BLaER1 treated with 17β-estradiol and CSF1 and Interleukin-3, amounts not matched to agents 10 nM and 100 nM (cell line): ENCODE results near the gene MLIP.
A peak's percentile ranks its signal among the peaks of the same experiment; 100 is the strongest.

Source experiments
- H3K27ac ChIP-seq, 11 experiments: shearing (Covaris generic); formaldehyde crosslinking; 2 replicates each; pipeline ENCODE4 v1.8.1; 2022
- H3K27me3 ChIP-seq, 11 experiments: shearing (Covaris generic); formaldehyde crosslinking; 2 replicates each; pipeline ENCODE4 v1.8.1; 2022
- H3K36me3 ChIP-seq, 11 experiments: shearing (Covaris generic); formaldehyde crosslinking; 2 replicates each; pipeline ENCODE4 v1.8.1; 2022
- H3K4me1 ChIP-seq, 10 experiments: shearing (Covaris generic); formaldehyde crosslinking; 2 replicates each; pipeline ENCODE4 v1.8.1; 2022
- H3K4me2 ChIP-seq, 11 experiments: shearing (Covaris generic); formaldehyde crosslinking; 2 replicates each; pipeline ENCODE4 v1.8.1; 2022
- H3K4me3 ChIP-seq, 10 experiments: shearing (Covaris generic); formaldehyde crosslinking; 2 replicates each; pipeline ENCODE4 v1.8.1; 2022
- H3K9ac ChIP-seq, 11 experiments: shearing (Covaris generic); formaldehyde crosslinking; 2 replicates each; pipeline ENCODE4 v1.8.1; 2022
- H3K9me3 ChIP-seq, 11 experiments: shearing (Covaris generic); formaldehyde crosslinking; replicated peaks in 1 of 11; 2 replicates each; pipeline ENCODE4 v1.8.1; 2022
- H4K20me1 ChIP-seq, 11 experiments: shearing (Covaris generic); formaldehyde crosslinking; 2 replicates each; pipeline ENCODE4 v1.8.1; 2022
- Cebpa-rat ChIP-seq, 11 experiments: shearing (Covaris generic); IDR thresholded peaks; 2 replicates each; pipeline ENCODE4 v1.8.1; 2022

The MLIP gene

DNA sequence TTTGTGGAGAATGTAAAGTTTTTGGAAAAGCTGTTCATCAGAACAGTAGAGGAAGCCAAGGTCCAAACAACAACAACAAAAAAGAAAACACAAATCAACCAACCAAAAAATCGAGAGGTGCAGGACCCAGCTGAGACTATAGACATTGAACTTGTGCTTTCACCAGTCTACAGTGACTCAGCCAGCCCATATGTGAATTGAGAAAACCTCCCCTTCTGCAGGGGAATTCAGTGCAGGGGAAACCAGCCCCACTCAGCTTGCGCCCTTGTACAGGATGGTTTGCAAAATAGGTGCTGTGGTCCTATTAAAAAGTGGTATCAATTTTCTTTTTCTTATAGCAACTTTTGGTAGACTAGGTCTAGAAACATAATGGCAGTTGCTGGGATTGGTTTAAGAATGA, 21.3 kb downstream of the MLIP start:
- TF ChIP-seq Cebpa-rat (IDR thresholded peaks at IDR 0.05), result no peak
- H3K36me3 ChIP-seq, result no peaks in the 10 kb centered on the region
- H4K20me1 ChIP-seq, result no peaks in the 10 kb centered on the region
- H3K9me3 ChIP-seq, result no peaks in the 10 kb centered on the region
- no peak overlapping the region for H3K9ac ChIP-seq
- no peak overlapping the region for H3K27ac ChIP-seq
- no peak overlapping the region for H3K4me2 ChIP-seq
- H3K4me1 ChIP-seq, result no peaks in the 10 kb centered on the region
- no peak overlapping the region for H3K4me3 ChIP-seq
- no peaks in the 10 kb centered on the region for H3K27me3 ChIP-seq

DNA sequence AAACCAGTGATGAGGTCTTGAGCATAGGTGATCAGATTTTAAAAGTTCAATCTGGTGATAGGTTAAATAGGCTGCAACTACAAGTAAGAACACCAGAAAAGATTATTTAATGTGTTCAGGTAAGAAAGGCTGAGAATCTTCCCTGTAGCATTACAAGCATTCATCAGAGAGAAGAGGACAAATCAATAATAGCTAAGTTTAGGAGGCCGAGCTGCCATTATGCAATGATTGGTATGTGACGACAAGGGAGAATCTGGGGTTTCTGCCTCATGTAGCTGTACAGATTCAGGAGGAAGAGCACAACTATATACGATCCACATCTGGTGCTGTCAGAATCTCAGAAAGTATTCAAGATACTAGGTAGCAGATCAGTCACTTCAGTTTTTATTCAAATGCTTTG, 21.9 kb downstream of the MLIP start:
- Histone ChIP-seq H3K27ac (no peak overlapping the region), H3K36me3 (no peaks in the 10 kb centered on the region), H3K4me2 (no peak overlapping the region), H4K20me1 (no peaks in the 10 kb centered on the region), H3K4me1 (no peaks in the 10 kb centered on the region), H3K9me3 (no peaks in the 10 kb centered on the region), H3K27me3 (no peaks in the 10 kb centered on the region), H3K4me3 (no peak overlapping the region), H3K9ac (no peak overlapping the region)
- TF ChIP-seq Cebpa-rat (IDR thresholded peaks at IDR 0.05), result no peak

DNA sequence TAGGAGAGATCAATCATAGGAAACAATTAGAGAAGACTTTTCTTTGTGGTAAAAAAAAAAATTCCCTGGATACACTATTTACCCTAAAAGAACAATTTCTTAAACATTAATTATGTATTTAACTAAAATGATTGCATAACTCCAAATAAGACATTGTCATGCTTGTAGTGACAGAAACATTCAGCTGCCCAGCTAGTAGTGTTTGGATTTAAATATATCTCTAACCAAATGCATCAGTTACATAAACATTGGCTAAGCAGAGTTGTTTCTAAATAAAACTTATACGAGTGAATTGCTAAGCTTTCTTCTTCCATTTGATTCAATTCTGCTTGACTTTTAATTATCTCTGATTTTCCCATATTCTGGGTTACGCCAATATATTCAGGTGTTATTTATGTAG, 23.7 kb downstream of the MLIP start:
- Histone ChIP-seq H4K20me1 (no peaks in the 10 kb centered on the region), H3K4me2 (no peak overlapping the region), H3K4me1 (no peaks in the 10 kb centered on the region), H3K9me3 (no peaks in the 10 kb centered on the region), H3K9ac (no peak overlapping the region), H3K27me3 (no peaks in the 10 kb centered on the region), H3K27ac (no peak overlapping the region), H3K4me3 (no peak overlapping the region), H3K36me3 (no peaks in the 10 kb centered on the region)
- no peak for TF ChIP-seq Cebpa-rat (IDR thresholded peaks at IDR 0.05)

DNA sequence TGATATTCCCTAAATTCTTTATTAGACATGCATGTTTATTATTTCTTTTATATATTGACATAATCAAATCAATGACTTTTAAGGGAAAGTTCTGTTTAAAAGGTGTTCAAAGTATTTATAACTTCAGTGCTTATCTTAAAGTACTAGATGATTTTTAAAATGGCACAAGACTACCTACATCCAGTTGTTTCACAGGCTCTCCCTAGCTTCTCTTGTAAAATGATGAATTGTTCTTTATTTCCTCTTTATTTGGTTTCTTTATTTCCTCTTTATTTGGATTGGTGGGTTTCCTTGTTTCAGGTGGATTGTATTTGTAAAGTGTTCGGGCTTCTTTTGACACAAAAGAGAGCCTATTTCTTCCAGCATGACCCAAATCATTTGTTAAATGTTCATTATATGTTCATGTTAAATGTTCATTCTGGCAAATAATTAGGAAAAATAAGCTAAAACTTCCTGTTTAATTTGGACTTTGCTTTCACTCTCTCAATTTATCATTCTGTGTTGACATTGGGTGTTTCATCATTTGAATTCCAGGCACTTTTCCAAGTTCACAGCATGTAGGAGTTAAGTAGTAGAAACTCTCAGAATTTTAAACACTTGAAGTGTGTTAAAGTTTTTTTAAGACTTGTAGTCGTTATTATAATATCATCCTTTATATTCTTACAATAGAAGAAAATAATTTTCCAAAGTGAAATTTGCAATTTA, 24.6 kb downstream of the MLIP start:
- H3K4me1 ChIP-seq, result no peaks in the 10 kb centered on the region
- H3K27me3 ChIP-seq, result no peaks in the 10 kb centered on the region
- no peaks in the 10 kb centered on the region for H3K36me3 ChIP-seq
- H3K9ac ChIP-seq, result no peak overlapping the region
- no peak overlapping the region for H3K4me3 ChIP-seq
- no peaks in the 10 kb centered on the region for H3K9me3 ChIP-seq
- no peak overlapping the region for H3K27ac ChIP-seq
- no peak overlapping the region for H3K4me2 ChIP-seq
- TF ChIP-seq Cebpa-rat (IDR thresholded peaks at IDR 0.05), result no peak
- H4K20me1 ChIP-seq, result no peaks in the 10 kb centered on the region

DNA sequence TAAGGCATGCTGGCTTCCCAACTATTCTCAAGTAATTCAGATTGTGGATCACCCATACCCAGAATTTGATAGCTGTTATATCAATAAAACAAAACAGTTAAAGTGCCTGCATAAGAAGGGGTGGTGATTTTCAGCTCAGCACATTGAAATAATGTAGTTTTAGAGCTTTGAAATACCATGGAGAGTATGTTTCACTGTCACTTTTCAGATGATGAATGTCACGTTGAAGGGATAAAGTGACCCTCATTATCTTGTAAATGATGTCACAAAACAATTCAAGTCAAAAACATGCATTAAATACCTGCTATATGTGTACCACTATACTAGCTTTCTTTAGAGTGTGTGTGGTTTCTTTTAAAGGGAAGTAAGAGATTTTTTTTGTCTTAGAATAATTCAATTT, 27.6 kb downstream of the MLIP start:
- H3K4me1 ChIP-seq, result no peaks in the 10 kb centered on the region
- no peaks in the 10 kb centered on the region for H3K27me3 ChIP-seq
- no peaks in the 10 kb centered on the region for H3K36me3 ChIP-seq
- TF ChIP-seq Cebpa-rat (IDR thresholded peaks at IDR 0.05), result no peak
- H3K4me3 ChIP-seq, result no peak overlapping the region
- H3K27ac ChIP-seq, result no peak overlapping the region
- H3K9ac ChIP-seq, result no peak overlapping the region
- no peaks in the 10 kb centered on the region for H4K20me1 ChIP-seq
- H3K9me3 ChIP-seq, result no peaks in the 10 kb centered on the region
- no peak overlapping the region for H3K4me2 ChIP-seq

DNA sequence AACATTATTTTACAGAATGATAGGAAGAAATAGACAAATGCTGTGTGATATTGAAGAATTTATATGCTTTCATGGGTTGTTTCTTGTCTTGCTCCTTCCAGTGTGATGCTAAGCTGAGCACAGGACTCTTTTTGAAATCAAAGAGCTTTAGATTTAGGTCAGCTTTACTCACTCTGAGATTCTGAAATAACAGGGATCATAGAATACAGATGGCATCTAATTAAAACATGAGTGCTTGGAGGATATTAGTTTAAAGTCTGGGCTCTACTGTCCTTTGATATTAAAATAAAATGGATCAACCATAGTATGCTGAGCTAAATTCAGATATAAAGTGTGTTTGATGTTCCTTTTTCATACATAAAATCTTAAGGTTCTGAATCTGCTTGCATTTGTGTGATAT, 29.6 kb downstream of the MLIP start:
- Histone ChIP-seq H4K20me1 (no peaks in the 10 kb centered on the region), H3K9me3 (no peaks in the 10 kb centered on the region), H3K4me3 (no peak overlapping the region), H3K27ac (no peak overlapping the region), H3K9ac (no peak overlapping the region), H3K4me1 (no peaks in the 10 kb centered on the region), H3K27me3 (no peaks in the 10 kb centered on the region), H3K36me3 (no peaks in the 10 kb centered on the region), H3K4me2 (no peak overlapping the region)
- no peak for TF ChIP-seq Cebpa-rat (IDR thresholded peaks at IDR 0.05)

DNA sequence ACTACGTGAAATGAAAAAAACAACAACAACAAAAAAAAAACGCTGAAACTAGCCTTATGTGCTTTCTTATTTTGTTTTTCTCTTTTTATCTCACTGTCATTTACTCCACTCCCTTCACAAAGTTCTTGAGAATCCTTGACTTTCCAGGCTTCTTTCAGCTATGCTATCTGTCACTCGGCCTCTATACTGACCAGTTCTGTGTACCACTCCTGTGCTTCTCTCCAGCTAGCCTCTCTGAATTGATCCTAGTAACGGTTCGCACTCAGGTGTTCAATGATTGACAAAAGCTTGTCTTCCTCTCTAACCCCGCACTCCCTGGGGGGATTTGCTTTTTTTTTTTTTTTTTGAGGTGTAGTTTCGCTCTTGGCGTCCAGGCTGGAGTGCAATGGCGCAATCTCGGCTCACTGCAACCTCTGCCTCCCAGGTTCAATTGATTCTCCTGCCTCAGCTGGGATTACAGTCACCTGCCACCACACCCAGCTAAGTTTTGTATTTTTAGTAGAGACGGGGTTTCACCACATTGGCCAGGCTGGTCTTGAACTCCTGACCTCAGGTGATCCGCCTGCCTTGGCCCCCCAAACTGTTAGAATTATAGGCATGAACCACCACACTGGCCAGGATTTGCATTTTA, 31.8 kb downstream of the MLIP start:
- Histone ChIP-seq H3K27ac (no peak overlapping the region), H3K36me3 (no peaks in the 10 kb centered on the region), H3K4me2 (no peak overlapping the region), H3K9ac (no peak overlapping the region), H3K27me3 (no peaks in the 10 kb centered on the region), H4K20me1 (no peaks in the 10 kb centered on the region), H3K9me3 (no peaks in the 10 kb centered on the region), H3K4me1 (no peaks in the 10 kb centered on the region), H3K4me3 (no peak overlapping the region)
- no peak for TF ChIP-seq Cebpa-rat (IDR thresholded peaks at IDR 0.05)

DNA sequence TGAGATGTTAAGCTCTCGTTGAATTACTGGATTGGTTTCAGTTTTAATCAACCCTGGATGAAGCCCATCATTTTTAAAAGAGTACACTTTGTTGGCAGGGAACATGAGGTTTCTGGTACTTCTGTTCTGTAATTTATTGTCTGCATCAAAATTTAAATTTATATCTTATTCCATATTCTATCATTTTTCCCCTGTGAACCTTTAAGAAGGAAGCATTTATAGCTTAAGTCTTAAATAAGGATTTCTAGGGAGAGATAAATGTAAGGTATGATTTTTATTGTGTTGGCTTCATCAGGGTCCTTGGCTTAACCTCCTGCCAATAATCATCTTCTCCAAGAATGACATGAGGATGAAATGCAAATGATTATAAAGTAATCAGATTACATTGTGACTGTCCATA, 40.6 kb downstream of the MLIP start:
- Histone ChIP-seq H3K4me3 (no peak overlapping the region), H3K9me3 (peaks cover 0 to 14% (median 5%) of the 10 kb centered on the region in 11 experiments; a peak in 10 of 22 replicates), H3K9ac (no peak overlapping the region), H3K36me3 (no peaks in the 10 kb centered on the region), H3K4me1 (no peaks in the 10 kb centered on the region), H4K20me1 (no peaks in the 10 kb centered on the region), H3K27ac (no peak overlapping the region), H3K4me2 (no peak overlapping the region), H3K27me3 (no peaks in the 10 kb centered on the region)
- TF ChIP-seq Cebpa-rat (IDR thresholded peaks at IDR 0.05), result no peak

DNA sequence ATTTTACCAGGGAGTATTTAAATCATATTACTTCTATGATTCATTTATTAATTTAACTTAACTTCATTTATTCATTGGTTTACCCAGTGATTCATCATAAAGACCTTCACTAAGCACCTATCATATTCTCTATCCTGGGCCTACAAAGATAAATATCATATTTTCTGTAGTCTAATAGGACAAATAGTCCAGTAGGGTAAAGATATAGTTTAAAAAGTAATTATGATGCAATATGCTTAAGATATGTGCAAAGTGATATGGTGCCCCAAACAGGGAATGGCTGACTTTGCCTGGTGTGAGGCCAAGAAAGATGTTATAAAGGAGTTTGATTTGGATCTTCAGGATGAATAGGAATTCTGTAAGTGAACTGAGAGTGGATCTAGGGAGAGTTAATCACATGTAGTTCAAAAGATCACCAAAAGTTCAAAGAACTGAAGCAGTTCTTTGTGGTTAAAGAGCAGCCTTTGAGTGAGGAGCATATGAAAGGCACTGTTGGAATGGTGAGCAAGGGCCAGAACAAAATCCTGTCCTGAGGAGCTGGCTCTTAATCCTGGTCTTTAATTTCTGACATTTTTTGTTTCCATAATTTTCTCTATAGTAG, 45.5 kb downstream of the MLIP start:
- Histone ChIP-seq H3K27ac (no peak overlapping the region), H3K4me3 (no peak overlapping the region), H3K4me1 (no peaks in the 10 kb centered on the region), H3K9ac (no peak overlapping the region), H4K20me1 (no peaks in the 10 kb centered on the region), H3K36me3 (no peaks in the 10 kb centered on the region), H3K9me3 (peaks cover 0 to 11% (median 5%) of the 10 kb centered on the region in 11 experiments; a peak in 10 of 22 replicates), H3K4me2 (no peak overlapping the region), H3K27me3 (no peaks in the 10 kb centered on the region)
- TF ChIP-seq Cebpa-rat (IDR thresholded peaks at IDR 0.05), result 0 out of 22 replicates have a peak, but pooled peaks of 1 of the 11 experiments have one; percentile 23

DNA sequence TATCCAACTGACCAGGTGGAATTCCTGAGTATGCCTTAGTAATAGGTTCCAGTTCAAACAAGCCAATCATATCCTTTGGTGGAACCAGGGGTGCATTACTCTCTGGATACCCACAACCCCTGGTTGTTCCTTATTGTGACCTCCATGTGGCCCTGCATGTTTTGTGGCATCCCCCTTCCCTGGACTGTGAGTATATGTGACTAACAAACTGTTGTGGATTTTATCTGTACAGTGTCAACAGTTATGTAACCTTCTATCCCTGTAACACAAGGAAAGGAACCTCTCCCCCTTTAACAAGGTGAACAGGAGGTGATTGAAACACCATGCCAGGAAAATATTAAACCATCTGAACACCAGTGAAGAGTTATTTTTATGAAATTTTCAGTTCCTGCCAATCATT, 46.2 kb downstream of the MLIP start:
- H3K4me1 ChIP-seq, result no peaks in the 10 kb centered on the region
- TF ChIP-seq Cebpa-rat (IDR thresholded peaks at IDR 0.05), result no peak

More for the DNA sequence above, 46.2 kb downstream of the MLIP start:
- Histone ChIP-seq H3K36me3 (no peaks in the 10 kb centered on the region), H3K9me3 (peaks cover 0 to 4% (median 2%) of the 10 kb centered on the region in 11 experiments; a peak in 10 of 22 replicates), H3K27ac (no peak overlapping the region), H3K4me2 (no peak overlapping the region), H4K20me1 (no peaks in the 10 kb centered on the region), H3K27me3 (no peaks in the 10 kb centered on the region), H3K4me3 (no peak overlapping the region), H3K9ac (no peak overlapping the region)
